ENCODE measurements around the gene UBXN6. TPM values are rescaled to one million over a fixed set of nuclear protein-coding genes. Genes with fewer than 3 reads are reported as not detected.

UBXN6 gene
- total RNA-seq, 1 experiment from 2014 or later = 34.1 TPM

- Histone ChIP-seq H3K4me2 (ENCODE audit: insufficient read depth, insufficient read length, low read length) (no peak overlapping the region), H2AFZ (ENCODE audit: low read length) (no peak overlapping the region), H3K9me3 (ENCODE audit: control insufficient read depth, low read depth, low read length) (no peaks in the 10 kb centered on the region), H3K79me2 (ENCODE audit: insufficient read depth, low read length) (peaks cover 3% of the 10 kb centered on the region; the same call in 1 of the 2 replicates), H3K23ac (ENCODE audit: insufficient read length, low read depth, low read length) (no peak overlapping the region), H4K5ac (ENCODE audit: insufficient read length, low read depth, low read length) (no peak overlapping the region), H2AK5ac (ENCODE audit: insufficient read length, low read length) (no peak overlapping the region), H3T11ph (ENCODE audit: low read length) (no peak overlapping the region), H2BK120ac (ENCODE audit: low read depth, low read length, poor library complexity, severe bottlenecking) (no peak overlapping the region), H3K4me1 (ENCODE audit: insufficient read depth, low read length) (no peaks in the 10 kb centered on the region), H4K20me1 (ENCODE audit: control insufficient read depth, insufficient read depth, insufficient read length) (peaks cover 2% of the 10 kb centered on the region), H2BK12ac (ENCODE audit: insufficient read length, low read depth, low read length) (no peak overlapping the region), H3K18ac (ENCODE audit: insufficient read length, low read depth, low read length) (no peak overlapping the region), H3K79me1 (ENCODE audit: insufficient read depth, low read depth, low read length, poor library complexity, severe bottlenecking) (peaks cover 7% of the 10 kb centered on the region), H4K91ac (ENCODE audit: insufficient read length, low read depth, low read length) (no peak overlapping the region), H3K4ac (ENCODE audit: low read depth, low read length) (no peak overlapping the region), H2BK5ac (ENCODE audit: insufficient read length, low read length) (no peak overlapping the region), H3K14ac (ENCODE audit: insufficient read depth, low read length) (no peak overlapping the region; the same call in 1 of the 2 replicates), H3K56ac (ENCODE audit: insufficient read length, low read depth, low read length) (no peak overlapping the region), H2BK15ac (ENCODE audit: low read depth, low read length) (no peak overlapping the region; the same call in 1 of the 2 replicates), H3K9ac (ENCODE audit: extremely low read depth, insufficient read length, low read length) (no peak overlapping the region), H2BK20ac (ENCODE audit: low read depth, low read length, poor library complexity, severe bottlenecking) (no peak overlapping the region), H3K27ac (ENCODE audit: insufficient read length, low read depth, low read length) (no peak overlapping the region), H4K8ac (replicated peaks; ENCODE audit: insufficient read length, low read depth, low read length) (no peak overlapping the region), H3K23me2 (ENCODE audit: insufficient read length, low read depth, low read length, poor library complexity, severe bottlenecking) (no peaks in the 10 kb centered on the region), H3K27me3 (ENCODE audit: insufficient read depth, low read length) (no peaks in the 10 kb centered on the region)
- Mint-ChIP-seq H3K4me1 (peaks cover 2 to 4% of the 10 kb centered on the region in 2 experiments; a peak in 2 of 4 replicates), H3K4me3 (no peak overlapping the region), H3K27me3 (ENCODE audit: low read depth) (no peaks in the 10 kb centered on the region), H3K9me3 (no peaks in the 10 kb centered on the region), H3K36me3 (ENCODE audit: insufficient read depth in 1 of 3, low read depth in 3 of 3) (peaks cover 61 to 91% (median 86%) of the 10 kb centered on the region in 3 experiments), H3K27ac (no peak overlapping the region; a peak in 1 of 7 replicates)
- TF ChIP-seq CTCF (conservative IDR thresholded peaks at IDR 0.05) = no peak
- WGBS (ENCODE audit: extremely low coverage, insufficient read length, low lambda C conversion rate) = no CpG with 5 or more reads among the region's 10 CpGs
- no peak for DNase-seq
These were observed 20.5 kb downstream of the UBXN6 start for GRCh38 chr19:4437103-4437502.

Measured in H9 (cell line).